GM18519 (cell line): ENCODE measurements around the gene CNTNAP2.

Source experiments
- ATAC-seq: cut with Tn5 transposase; IDR thresholded peaks from one replicate; pipeline ENCODE4 v1.9.1; 2021; ENCODE audit warnings: mild to moderate bottlenecking, moderate library complexity; ENCODE audit not compliant: unreplicated experiment, low FRiP score

CNTNAP2 gene

DNA sequence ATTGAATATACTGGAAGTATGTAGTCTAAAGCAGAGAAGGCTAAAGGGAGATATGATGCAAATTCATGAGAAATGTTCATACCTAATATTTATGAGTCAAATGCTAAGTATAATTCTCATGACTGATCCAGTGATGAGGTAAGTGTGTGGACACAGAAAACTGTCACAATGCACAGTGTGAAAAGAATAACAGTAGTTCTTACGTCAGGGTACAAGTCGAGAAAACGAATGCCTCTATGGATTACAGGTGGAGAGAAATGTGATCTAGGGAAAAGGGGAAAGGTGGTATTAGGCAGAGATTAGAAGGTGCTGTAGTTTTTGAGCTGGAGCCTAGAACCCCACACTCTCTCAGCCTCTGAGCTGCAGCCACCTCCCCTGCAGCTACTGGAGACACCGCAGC is 542.0 kb downstream of the CNTNAP2 start:
- ATAC-seq = no peak

DNA sequence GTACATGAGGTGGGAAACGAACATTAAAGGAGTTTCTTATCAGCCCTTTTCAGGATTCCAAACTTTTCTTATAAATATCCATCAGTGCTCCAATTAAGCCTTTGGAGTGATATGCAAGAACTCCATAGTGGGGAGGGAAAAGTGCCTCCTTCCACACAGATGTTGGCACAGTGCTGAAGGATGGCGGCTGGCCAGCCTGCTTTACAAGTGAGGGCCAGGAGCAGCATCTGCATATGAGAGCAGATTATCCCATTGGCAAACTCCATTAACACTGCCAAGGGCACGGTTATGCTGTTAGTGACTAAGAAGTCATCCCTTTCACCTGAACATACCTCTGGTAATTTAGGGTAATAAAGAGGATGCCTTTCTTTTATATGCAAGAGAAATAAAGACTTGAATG is 543.1 kb downstream of the CNTNAP2 start:
- no peak for ATAC-seq

DNA sequence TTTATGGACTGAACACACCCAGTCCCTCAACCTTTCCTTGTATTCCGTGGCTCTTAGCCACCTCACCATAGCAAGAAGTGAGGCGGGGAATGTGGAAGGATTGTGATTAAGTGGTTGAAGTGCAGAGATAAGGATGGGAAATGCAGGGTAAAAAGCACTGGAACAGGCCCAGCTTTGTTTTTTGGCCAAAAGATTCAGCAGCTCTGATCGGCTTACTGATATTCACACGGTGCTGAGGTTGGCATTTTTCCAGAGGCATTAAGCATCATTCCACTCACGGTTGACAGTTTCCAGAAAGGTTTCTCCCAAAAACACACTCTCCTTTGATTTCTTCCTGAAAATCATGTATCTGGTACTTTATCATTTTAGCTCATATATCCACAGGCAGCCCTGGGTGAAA is 544.2 kb downstream of the CNTNAP2 start:
- no peak for ATAC-seq

DNA sequence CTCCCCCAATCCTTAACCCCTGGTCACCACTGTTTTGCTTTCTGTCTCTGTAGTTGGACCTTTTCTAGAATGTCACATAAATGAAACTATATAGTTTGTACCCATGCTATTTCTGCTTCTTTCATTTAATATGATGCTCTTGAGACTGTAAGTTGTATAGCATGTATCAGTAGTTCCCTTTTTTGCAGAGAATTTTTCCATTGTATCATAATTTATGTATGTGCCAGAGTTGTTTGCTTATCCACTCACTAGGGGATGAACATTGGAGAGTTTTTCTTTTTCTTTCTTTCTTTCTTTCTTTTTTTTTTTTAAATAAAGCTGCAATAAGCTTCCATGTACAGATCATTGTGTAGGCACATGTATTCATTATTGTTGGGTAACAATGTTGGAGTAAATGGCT is 544.8 kb downstream of the CNTNAP2 start:
- ATAC-seq = no peak

- no peak for ATAC-seq
Measured at GRCh38 chr7:146661929-146662328, 545.3 kb downstream of the CNTNAP2 start.

DNA sequence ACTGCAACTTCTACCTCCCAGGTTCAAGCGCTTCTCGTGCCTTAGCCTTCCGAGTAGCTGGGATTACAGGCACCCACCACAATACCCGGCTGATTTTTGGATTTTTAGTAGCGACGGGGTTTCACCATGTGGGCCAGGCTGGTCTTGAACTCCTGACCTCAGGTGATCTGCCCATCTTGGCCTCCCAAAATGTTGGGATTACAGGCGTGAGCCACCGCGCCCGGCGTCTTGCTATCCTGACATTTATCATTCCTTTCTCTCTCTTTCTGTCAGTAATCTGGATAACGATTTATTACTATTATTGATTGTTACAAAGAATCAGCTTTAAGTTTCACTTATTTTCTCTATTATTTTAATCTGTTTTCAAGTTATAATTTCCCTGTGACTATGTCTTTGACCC is 548.4 kb downstream of the CNTNAP2 start:
- no peak for ATAC-seq

GRCh38 chr7:146670532-146670931 is 553.9 kb downstream of the CNTNAP2 start:
- ATAC-seq = no peak

DNA sequence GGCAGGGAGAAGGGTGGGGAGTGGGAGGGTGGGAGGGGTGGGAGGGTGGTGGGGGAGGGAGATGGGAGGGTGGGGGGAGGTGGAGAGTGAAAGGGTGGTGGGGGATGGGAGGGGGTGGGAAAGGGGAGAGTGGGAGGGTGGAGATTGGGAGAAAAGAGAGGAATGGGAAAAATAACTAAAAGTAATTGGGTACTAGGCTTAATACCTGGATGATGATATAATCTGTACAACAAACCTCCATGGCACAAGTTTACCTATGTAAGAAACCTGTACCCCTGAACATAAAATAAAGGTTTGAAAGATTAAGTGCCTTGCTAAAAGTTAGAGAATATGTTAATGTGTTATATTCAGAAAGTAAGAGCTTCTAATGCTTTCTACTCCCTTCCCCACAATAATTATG is 564.9 kb downstream of the CNTNAP2 start:
- ATAC-seq = no peak

DNA sequence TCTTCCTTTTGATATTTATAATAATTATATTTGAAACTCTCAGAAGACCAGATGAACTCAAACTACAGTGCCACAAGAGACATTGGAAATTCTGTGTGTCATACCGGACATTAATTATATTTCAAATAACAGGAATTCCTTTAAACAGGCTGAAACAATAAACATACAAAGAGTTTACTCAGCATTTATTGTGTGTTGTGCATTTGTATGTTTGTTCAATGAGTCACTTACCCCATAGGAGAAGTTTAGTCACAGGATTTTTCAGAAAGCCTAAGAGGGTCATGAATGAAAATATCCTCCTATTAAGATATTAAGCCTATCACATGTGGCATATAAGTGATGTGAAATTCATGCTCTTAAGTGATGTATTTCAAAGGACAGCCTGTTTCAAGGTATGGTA is 566.8 kb downstream of the CNTNAP2 start:
- ATAC-seq = no peak

GRCh38 chr7:146690987-146691386 is 574.4 kb downstream of the CNTNAP2 start:
- ATAC-seq = no peak

- ATAC-seq = no peak
Measured at GRCh38 chr7:146698995-146699610, 582.5 kb downstream of the CNTNAP2 start.

GRCh38 chr7:146700015-146700560 is 583.5 kb downstream of the CNTNAP2 start:
- no peak for ATAC-seq

DNA sequence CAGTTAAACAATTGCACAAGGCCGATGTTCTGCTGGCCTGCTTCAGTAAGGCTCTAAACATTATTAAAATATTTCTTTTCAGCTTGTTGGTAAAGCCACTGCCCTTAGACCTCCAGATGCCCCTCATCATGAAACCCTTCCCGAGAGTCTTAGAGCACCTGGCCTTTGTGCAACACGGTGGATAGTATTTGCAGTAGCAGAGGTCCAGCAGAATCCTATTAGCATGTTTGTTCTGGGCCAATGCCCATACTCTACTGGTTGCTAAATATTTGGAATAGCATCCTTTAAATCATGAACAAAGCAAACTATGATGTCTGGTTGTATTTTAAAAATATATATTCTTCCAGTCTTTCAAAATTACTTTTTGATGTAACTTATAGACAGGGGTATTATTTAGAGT is 584.6 kb downstream of the CNTNAP2 start:
- ATAC-seq = no peak

DNA sequence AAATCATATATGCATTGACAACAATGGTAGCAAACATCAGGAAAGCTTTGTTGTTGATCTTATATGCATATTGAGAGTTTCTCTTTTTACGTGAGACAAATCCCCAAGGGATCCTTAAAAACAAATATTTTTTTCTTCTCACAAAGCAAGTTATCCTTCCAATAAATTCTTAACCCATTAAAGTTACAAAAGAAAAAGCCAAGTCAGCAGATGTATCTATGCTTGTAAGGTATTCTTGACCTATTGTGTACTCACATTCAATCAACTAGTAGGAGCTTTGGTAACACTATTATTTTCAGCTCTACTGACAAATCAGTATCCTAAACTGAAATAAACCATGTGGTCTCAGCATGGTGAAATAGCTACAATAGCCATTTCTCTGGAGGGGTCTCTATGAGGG is 586.3 kb downstream of the CNTNAP2 start:
- no peak for ATAC-seq

DNA sequence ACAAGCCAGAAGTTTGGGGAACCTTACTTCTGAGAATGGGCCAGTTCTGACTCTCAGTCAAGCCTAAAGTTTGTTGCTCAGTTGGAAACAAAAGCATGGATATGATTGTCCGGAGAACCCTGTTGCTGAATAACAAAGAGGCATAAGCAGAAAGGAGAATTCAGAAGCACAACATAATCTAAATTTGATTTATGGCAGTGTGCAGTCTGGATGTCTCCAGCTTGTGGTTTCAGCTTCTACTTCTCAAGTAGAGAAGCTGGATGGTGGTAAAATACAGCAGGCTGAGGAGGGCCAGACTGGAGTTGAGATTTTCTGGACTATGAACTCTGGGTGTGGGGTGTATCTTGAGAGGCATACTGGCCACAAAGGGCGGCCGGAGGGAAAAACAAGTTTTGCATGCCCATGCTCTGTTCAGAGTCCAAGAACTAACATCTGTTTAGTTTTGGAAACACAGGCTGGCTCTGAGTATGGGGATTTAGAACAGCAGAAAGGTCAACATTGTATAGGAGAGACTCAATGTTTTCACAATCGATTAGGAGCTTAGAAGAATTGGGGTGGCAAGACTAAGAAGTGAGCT is 592.9 kb downstream of the CNTNAP2 start:
- ATAC-seq = no peak

- ATAC-seq = no peak
Measured at GRCh38 chr7:146713205-146713604, 596.6 kb downstream of the CNTNAP2 start.

DNA sequence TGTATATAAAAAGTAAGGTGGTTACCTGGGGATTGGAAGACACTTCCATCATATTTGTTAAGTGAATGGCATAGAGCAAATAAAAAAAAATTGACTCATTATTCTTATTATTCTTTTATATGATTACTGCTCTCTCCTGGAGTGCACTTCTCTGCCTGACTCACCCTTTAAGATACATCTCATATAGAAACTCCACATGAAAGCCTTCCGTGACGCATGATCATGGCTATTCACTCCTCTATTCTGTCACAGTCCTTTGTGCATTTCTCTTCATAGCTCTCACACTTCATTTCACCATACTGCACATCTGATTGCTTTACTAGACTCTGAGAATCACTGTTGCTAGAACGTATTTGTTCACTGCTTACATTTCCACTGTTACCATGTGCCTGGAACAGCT is 597.3 kb downstream of the CNTNAP2 start:
- no peak for ATAC-seq

DNA sequence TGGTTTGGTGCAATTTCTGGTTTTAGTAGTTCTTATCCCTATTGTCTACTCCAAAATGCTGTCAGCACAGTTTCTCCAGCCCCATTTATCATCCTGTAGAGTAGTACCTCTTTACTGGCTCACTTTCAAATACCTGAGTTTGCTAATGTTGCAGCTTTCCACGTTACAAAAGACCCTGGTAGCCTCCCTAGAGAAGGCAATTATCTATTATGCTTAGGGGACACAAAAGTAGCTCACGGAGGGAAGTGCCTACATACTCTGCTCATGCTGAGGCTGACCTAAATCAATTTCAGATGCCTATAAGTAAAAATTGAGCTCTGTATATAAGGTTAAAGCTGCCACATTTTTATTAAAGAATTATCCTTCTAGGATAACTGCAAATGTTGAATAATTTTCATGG is 603.6 kb downstream of the CNTNAP2 start:
- no peak for ATAC-seq

DNA sequence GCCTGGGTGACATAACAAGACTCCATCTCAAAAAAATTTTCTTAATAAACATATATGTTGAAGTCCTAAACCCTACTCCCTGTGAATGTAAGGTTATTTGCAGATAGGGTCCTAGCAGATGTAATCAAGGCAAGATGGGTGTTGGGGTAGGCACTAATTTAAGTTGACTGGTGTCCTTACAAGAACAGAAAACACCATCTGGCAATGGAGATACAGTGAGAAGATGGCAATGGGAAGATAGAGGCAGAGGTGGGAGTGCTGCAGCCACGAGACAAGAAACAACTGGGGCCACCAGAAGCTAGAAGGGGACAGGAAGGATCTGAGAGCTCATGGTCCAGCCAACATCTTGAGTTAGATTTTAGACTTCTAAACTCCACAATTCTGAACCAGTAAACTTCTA is 606.4 kb downstream of the CNTNAP2 start:
- no peak for ATAC-seq

- no peak for ATAC-seq
Measured at GRCh38 chr7:146725520-146725919, 608.9 kb downstream of the CNTNAP2 start.

- ATAC-seq = no peak
Measured at GRCh38 chr7:146728141-146728540, 611.5 kb downstream of the CNTNAP2 start.

DNA sequence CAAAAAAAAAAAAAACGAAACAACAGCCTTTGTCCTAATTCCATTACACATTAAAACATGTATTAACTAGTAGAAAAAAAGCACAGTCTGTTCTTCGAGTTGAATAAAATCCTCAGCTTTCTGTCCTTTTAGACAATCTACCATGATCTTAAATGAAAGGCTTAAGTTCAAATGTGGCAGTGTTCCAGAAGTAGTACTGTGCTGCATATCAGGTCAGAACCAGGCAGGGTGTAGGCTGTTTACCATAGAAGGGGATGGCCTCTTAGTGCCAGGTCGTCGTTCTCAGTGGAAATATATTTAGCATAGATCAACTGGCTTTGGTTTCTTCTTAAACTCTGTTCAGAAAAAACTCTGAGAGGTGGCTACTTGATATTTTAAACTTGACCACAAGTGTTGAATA is 612.0 kb downstream of the CNTNAP2 start:
- no peak for ATAC-seq
